GM23248 (cell line): ENCODE results near the gene SMCHD1. TPM values are rescaled to one million over a fixed set of nuclear protein-coding genes. Genes with fewer than 3 reads are reported as not detected.

Experiments used
- DNase-seq: peaks from one replicate; pipeline ENCODE4 v3.0.0-alpha.2; 2015
- H2AFZ ChIP-seq: fragments of 200-600 bp; sonication (generic); 2 replicates; pipeline ENCODE4 v1.6.1; 2016; ENCODE audit warnings: antibody characterized with exemption
- H3F3A ChIP-seq: fragments of 200-600 bp; sonication (generic); 2 replicates; pipeline ENCODE4 v1.6.1; 2016; ENCODE audit warnings: mild to moderate bottlenecking, antibody characterized with exemption, mixed run types; ENCODE audit not compliant: insufficient read depth
- H3K27ac ChIP-seq: fragments of 200-600 bp; sonication (generic); 2 replicates; pipeline ENCODE4 v1.5.1; 2016; ENCODE audit warnings: mild to moderate bottlenecking
- H3K27me3 ChIP-seq: fragments of 200-600 bp; sonication (generic); replicated peaks from 2 replicates; pipeline ENCODE4 v1.6.1; 2016; ENCODE audit warnings: mild to moderate bottlenecking; ENCODE audit not compliant: insufficient read depth
- H3K36me3 ChIP-seq: fragments of 200-600 bp; sonication (generic); 2 replicates; pipeline ENCODE4 v1.6.1; 2016; ENCODE audit warnings: low read depth, mild to moderate bottlenecking
- H3K4me1 ChIP-seq: fragments of 200-600 bp; sonication (generic); 2 replicates; pipeline ENCODE4 v1.6.1; 2016; ENCODE audit warnings: mild to moderate bottlenecking; ENCODE audit not compliant: insufficient read depth
- H3K4me2 ChIP-seq: fragments of 200-600 bp; sonication (generic); one replicate; pipeline ENCODE4 v1.6.1; 2016; ENCODE audit warnings: mild to moderate bottlenecking; ENCODE audit not compliant: unreplicated experiment
- H3K4me3 ChIP-seq: fragments of 200-600 bp; sonication (generic); 2 replicates; pipeline ENCODE4 v1.5.1; 2016; ENCODE audit warnings: mild to moderate bottlenecking
- H3K79me2 ChIP-seq: fragments of 200-600 bp; sonication (generic); 2 replicates; pipeline ENCODE4 v1.6.1; 2016; ENCODE audit warnings: mild to moderate bottlenecking; ENCODE audit not compliant: insufficient read depth
- H3K9ac ChIP-seq: fragments of 200-600 bp; sonication (generic); 2 replicates; pipeline ENCODE4 v1.6.1; 2016; ENCODE audit warnings: mild to moderate bottlenecking
- H3K9me2 ChIP-seq: fragments of 200-600 bp; sonication (generic); 2 replicates; pipeline ENCODE4 v1.6.1; 2016; ENCODE audit warnings: mixed run types, mild to moderate bottlenecking, moderate library complexity; ENCODE audit not compliant: insufficient read depth
- H3K9me3 ChIP-seq: fragments of 200-600 bp; sonication (generic); one replicate; pipeline ENCODE4 v1.6.1; 2017; ENCODE audit warnings: low read depth
- H4K20me1 ChIP-seq: fragments of 200-600 bp; sonication (generic); 2 replicates; pipeline ENCODE4 v1.6.0; 2016; ENCODE audit not compliant: insufficient read depth
- EZH2 ChIP-seq: fragments of 200-600 bp; sonication (generic); IDR thresholded peaks from 2 replicates; pipeline ENCODE4 v1.6.1; 2018; ENCODE audit warnings: antibody characterized with exemption, mild to moderate bottlenecking; ENCODE audit not compliant: insufficient read depth, poor library complexity, severe bottlenecking
- EZH2phosphoT487 ChIP-seq: fragments of 200-600 bp; sonication (generic); IDR thresholded peaks from 2 replicates; pipeline ENCODE4 v1.6.1; 2018; ENCODE audit warnings: antibody characterized with exemption, moderate library complexity, mild to moderate bottlenecking, low read depth; ENCODE audit not compliant: insufficient read depth
- whole genome bisulfite sequencing, 2 experiments: methylation state at CpG; one replicate each; pipeline ENCODE4 v1.1.6; 2015 to 2017; ENCODE audit warnings: low lambda C conversion rate in 2 of 2, low coverage in 1 of 2; ENCODE audit errors: missing lambda C conversion rate in 2 of 2; 5-methylcytosine and 5-hydroxymethylcytosine counted together
- in situ Hi-C: fragments of 300-500 bp; cut with MboI; formaldehyde crosslinking; loops from 2 replicates; pipeline ENCODE4 v1.15.0; 2020
- polyA plus RNA-seq: library from polyadenylated mRNA; unstranded; fragments of >200 nt; fragmentation: Nextera tagmentation; extraction: Ambion mirVana; gene quantifications from 2 replicates; pipeline ENCODE4 v1.2.1, GENCODE V29; 2016
- total RNA-seq: library from RNA; depleted of rRNA; stranded (reverse); fragments of >200 nt; shearing (Covaris generic); gene quantifications from 2 replicates; pipeline ENCODE4 v1.2.3, GENCODE V29; 2014

Gene SMCHD1
- total and polyA plus RNA-seq, 2 experiments from 2014 or later, result 6.4 to 34.0 TPM

GRCh38 chr18:2823202-2823601 is 167.7 kb downstream of the SMCHD1 start:
- H3K79me2 ChIP-seq, result no peaks in the 10 kb centered on the region
- no peak overlapping the region for H3K27ac ChIP-seq
- peaks cover 9% of the 10 kb centered on the region; the same call in 1 of the 2 replicates for H3F3A ChIP-seq
- no peak overlapping the region for H3K4me3 ChIP-seq
- H3K9ac ChIP-seq, result no peak overlapping the region
- no peak for DNase-seq
- TF ChIP-seq EZH2phosphoT487, result no peak
- no peak for TF ChIP-seq EZH2
- H3K36me3 ChIP-seq, result no peaks in the 10 kb centered on the region
- no peaks in the 10 kb centered on the region for H3K27me3 ChIP-seq
- H3K9me2 ChIP-seq, result no peaks in the 10 kb centered on the region
- H3K9me3 ChIP-seq, result no peaks in the 10 kb centered on the region
- H3K4me1 ChIP-seq, result peaks cover 11% of the 10 kb centered on the region
- in situ Hi-C loops, result no loop called here
- H4K20me1 ChIP-seq, result no peaks in the 10 kb centered on the region
- no peak overlapping the region for H3K4me2 ChIP-seq
- WGBS, 2 experiments, result 88 to 89% methylated on average over 2 of the region's 2 CpGs
- H2AFZ ChIP-seq, result no peak overlapping the region

GRCh38 chr18:2823966-2824365 is 168.4 kb downstream of the SMCHD1 start:
- Histone ChIP-seq H3K9ac (no peak overlapping the region), H4K20me1 (no peaks in the 10 kb centered on the region), H3K9me3 (no peaks in the 10 kb centered on the region), H3K27me3 (no peaks in the 10 kb centered on the region), H3F3A (peaks cover 9% of the 10 kb centered on the region; the same call in 1 of the 2 replicates), H3K79me2 (no peaks in the 10 kb centered on the region), H3K4me1 (peaks cover 11% of the 10 kb centered on the region), H3K4me3 (no peak overlapping the region), H3K4me2 (no peak overlapping the region), H2AFZ (no peak overlapping the region), H3K36me3 (no peaks in the 10 kb centered on the region), H3K27ac (no peak overlapping the region), H3K9me2 (no peaks in the 10 kb centered on the region)
- WGBS, 2 experiments, result 83 to 100% methylated on average over 2 of the region's 2 CpGs
- in situ Hi-C loops, result no loop called here
- TF ChIP-seq EZH2phosphoT487 (no peak), EZH2 (no peak)
- DNase-seq, result no peak

GRCh38 chr18:2824865-2825264 is 169.3 kb downstream of the SMCHD1 start:
- no peak overlapping the region for H3K4me3 ChIP-seq
- H3K4me1 ChIP-seq, result peaks cover 11% of the 10 kb centered on the region
- no peak overlapping the region for H3K9ac ChIP-seq
- DNase-seq, result no peak
- no peaks in the 10 kb centered on the region for H4K20me1 ChIP-seq
- H3K36me3 ChIP-seq, result no peaks in the 10 kb centered on the region
- H3F3A ChIP-seq, result peaks cover 9% of the 10 kb centered on the region; the same call in 1 of the 2 replicates
- no peak overlapping the region for H2AFZ ChIP-seq
- WGBS, 2 experiments, result 70 to 75% methylated on average over 5 of the region's 5 CpGs
- no peaks in the 10 kb centered on the region for H3K9me2 ChIP-seq
- H3K4me2 ChIP-seq, result no peak overlapping the region
- no peak overlapping the region for H3K27ac ChIP-seq
- H3K79me2 ChIP-seq, result no peaks in the 10 kb centered on the region
- in situ Hi-C loops, result no loop called here
- H3K27me3 ChIP-seq, result no peaks in the 10 kb centered on the region
- TF ChIP-seq EZH2phosphoT487 (no peak), EZH2 (no peak)
- H3K9me3 ChIP-seq, result no peaks in the 10 kb centered on the region

- no peaks in the 10 kb centered on the region for H3K36me3 ChIP-seq
- DNase-seq, result no peak
- TF ChIP-seq EZH2 (no peak), EZH2phosphoT487 (no peak)
- peaks cover 9% of the 10 kb centered on the region; the same call in 1 of the 2 replicates for H3F3A ChIP-seq
- H2AFZ ChIP-seq, result no peak overlapping the region
- no peaks in the 10 kb centered on the region for H3K27me3 ChIP-seq
- no peaks in the 10 kb centered on the region for H3K9me2 ChIP-seq
- H3K27ac ChIP-seq, result no peak overlapping the region
- in situ Hi-C loops, result no loop called here
- 83 to 89% methylated on average over 3 of the region's 3 CpGs for WGBS, 2 experiments
- H3K4me1 ChIP-seq, result peaks cover 11% of the 10 kb centered on the region
- no peak overlapping the region for H3K4me3 ChIP-seq
- H4K20me1 ChIP-seq, result no peaks in the 10 kb centered on the region
- H3K79me2 ChIP-seq, result no peaks in the 10 kb centered on the region
- H3K4me2 ChIP-seq, result no peak overlapping the region
- no peaks in the 10 kb centered on the region for H3K9me3 ChIP-seq
- no peak overlapping the region for H3K9ac ChIP-seq
Observed at GRCh38 chr18:2825613-2826175, 170.2 kb downstream of the SMCHD1 start.
